ENCODE results near the gene NUDT22.
A peak's percentile ranks its signal among the peaks of the same experiment; 100 is the strongest.

NUDT22 gene

DNA sequence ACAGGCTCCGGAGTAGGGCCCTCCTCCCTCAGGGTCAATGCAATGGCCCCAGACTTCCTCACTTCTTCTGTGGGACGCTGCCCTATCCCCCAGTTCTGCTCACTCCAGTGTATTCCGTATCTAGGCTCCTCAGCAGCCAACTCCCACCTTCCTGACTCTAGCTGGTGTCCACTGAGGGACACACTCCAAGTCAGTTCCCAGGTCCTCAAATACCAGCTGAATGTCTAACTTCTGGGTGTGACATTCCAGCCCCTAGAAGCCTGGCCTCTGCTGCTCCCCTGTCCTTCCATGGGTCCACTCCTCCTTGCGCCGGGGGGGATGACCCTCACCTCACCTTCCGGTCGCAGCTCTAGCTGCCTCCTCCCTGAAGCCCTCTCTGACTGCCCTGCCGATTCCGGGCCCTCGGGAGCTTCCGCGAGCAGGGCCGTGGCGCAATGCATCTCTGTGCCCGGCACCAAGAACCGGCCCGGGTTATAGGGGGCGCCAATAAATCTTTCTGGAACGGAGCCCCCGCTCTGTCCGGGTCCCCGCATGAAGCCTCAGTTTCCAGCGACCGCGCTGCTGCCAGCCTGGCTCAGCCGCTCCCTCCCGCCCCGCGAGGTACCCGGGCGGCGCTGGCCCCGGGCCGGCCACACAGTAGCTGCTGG lies 42.9 kb downstream of the NUDT22 start:
- no peak for TF ChIP-seq CREB1 (IDR thresholded peaks at IDR 0.05; ENCODE audit: low read depth)
- TF ChIP-seq NFIC (IDR thresholded peaks at IDR 0.05) = 0 out of 2 replicates have a peak, but pooled peaks have one; percentile 29

DNA sequence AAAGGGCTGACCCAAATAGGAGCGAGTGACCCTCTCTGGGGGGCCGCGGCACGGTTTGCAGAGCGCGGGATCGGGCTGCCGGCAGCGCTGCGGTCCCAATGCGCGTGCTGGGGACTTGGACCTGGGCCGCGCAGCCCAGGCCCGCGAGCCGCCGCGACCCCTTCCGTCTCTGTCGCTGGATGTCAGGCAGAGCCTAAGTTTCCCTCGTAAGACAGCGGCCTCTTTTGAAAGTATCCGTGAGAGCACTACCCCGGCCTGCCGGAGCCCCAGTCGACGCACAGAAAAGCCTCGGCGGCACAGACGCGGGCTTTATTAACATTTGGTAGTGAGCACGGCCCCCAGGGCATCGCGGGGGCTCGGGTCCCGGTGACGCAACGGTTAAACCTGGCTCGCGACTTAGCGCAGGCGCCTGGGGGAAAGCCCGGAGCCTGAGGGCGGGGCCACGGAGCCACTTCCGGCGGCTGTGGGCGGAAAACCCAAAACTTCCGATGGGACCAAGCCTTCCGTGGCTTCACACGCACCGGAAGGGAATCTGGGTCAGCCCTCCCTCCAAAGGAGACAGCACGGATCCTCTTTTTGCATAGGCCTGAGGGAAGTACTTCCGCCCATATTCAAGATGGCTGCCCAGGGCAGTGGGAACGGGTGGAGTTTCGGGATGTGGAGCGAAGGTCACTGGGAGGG lies 43.6 kb downstream of the NUDT22 start:
- peak; percentile 76 for TF ChIP-seq CEBPB (IDR thresholded peaks at IDR 0.05)
- TF ChIP-seq TAF1 (IDR thresholded peaks at IDR 0.05; ENCODE audit: low read depth) = peak; percentile 45
- peak; percentile 44; the same call in 1 of the 2 replicates for TF ChIP-seq CREB1 (IDR thresholded peaks at IDR 0.05; ENCODE audit: low read depth)
- 0 out of 2 replicates have a peak, but pooled peaks have one; percentile 19 for TF ChIP-seq FOXM1 (IDR thresholded peaks at IDR 0.05; ENCODE audit: borderline replicate concordance, low read depth)
- TF ChIP-seq MAX (IDR thresholded peaks at IDR 0.05) = peak; percentile 73
- TF ChIP-seq USF1 (IDR thresholded peaks at IDR 0.05) = peak; percentile 35
- peak; percentile 91 for TF ChIP-seq EGR1 (IDR thresholded peaks at IDR 0.05)
- peak; percentile 99 for TF ChIP-seq YY1 (IDR thresholded peaks at IDR 0.05; ENCODE audit: low read depth)
- peak; percentile 74 for TF ChIP-seq TCF12 (IDR thresholded peaks at IDR 0.05; ENCODE audit: low read depth)
- TF ChIP-seq NFIC (IDR thresholded peaks at IDR 0.05) = peak; percentile 26; the same call in 1 of the 2 replicates
- TF ChIP-seq ZBTB7A (IDR thresholded peaks at IDR 0.05; ENCODE audit: low read depth) = peak; percentile 92
- TF ChIP-seq RAD21 (IDR thresholded peaks at IDR 0.05; ENCODE audit: low read depth) = no peak
- TF ChIP-seq, protein P1, sequence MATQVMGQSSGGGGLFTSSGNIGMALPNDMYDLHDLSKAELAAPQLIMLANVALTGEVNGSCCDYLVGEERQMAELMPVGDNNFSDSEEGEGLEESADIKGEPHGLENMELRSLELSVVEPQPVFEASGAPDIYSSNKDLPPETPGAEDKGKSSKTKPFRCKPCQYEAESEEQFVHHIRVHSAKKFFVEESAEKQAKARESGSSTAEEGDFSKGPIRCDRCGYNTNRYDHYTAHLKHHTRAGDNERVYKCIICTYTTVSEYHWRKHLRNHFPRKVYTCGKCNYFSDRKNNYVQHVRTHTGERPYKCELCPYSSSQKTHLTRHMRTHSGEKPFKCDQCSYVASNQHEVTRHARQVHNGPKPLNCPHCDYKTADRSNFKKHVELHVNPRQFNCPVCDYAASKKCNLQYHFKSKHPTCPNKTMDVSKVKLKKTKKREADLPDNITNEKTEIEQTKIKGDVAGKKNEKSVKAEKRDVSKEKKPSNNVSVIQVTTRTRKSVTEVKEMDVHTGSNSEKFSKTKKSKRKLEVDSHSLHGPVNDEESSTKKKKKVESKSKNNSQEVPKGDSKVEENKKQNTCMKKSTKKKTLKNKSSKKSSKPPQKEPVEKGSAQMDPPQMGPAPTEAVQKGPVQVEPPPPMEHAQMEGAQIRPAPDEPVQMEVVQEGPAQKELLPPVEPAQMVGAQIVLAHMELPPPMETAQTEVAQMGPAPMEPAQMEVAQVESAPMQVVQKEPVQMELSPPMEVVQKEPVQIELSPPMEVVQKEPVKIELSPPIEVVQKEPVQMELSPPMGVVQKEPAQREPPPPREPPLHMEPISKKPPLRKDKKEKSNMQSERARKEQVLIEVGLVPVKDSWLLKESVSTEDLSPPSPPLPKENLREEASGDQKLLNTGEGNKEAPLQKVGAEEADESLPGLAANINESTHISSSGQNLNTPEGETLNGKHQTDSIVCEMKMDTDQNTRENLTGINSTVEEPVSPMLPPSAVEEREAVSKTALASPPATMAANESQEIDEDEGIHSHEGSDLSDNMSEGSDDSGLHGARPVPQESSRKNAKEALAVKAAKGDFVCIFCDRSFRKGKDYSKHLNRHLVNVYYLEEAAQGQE (IDR thresholded peaks at IDR 0.05; ENCODE audit: low read depth) = no peak
- TF ChIP-seq TEAD4 (IDR thresholded peaks at IDR 0.05) = peak; percentile 8; the same call in 1 of the 2 replicates
- TF ChIP-seq EP300 (IDR thresholded peaks at IDR 0.05; ENCODE audit: borderline replicate concordance) = peak; percentile 13; the same call in 1 of the 2 replicates

- TF ChIP-seq, protein P1 (IDR thresholded peaks at IDR 0.05; ENCODE audit: low read depth) = no peak
- TF ChIP-seq CEBPB (IDR thresholded peaks at IDR 0.05) = no peak
- no peak for TF ChIP-seq TAF1 (IDR thresholded peaks at IDR 0.05; ENCODE audit: low read depth)
- no peak for TF ChIP-seq NFIC (IDR thresholded peaks at IDR 0.05)
- TF ChIP-seq USF1 (IDR thresholded peaks at IDR 0.05) = no peak
- no peak for TF ChIP-seq ZBTB7A (IDR thresholded peaks at IDR 0.05; ENCODE audit: low read depth)
- TF ChIP-seq TEAD4 (IDR thresholded peaks at IDR 0.05) = no peak
- TF ChIP-seq EGR1 (IDR thresholded peaks at IDR 0.05) = no peak
- no peak for TF ChIP-seq CREB1 (IDR thresholded peaks at IDR 0.05; ENCODE audit: low read depth)
- TF ChIP-seq FOXM1 (IDR thresholded peaks at IDR 0.05; ENCODE audit: borderline replicate concordance, low read depth) = no peak
- TF ChIP-seq YY1 (IDR thresholded peaks at IDR 0.05; ENCODE audit: low read depth) = no peak
- TF ChIP-seq TCF12 (IDR thresholded peaks at IDR 0.05; ENCODE audit: low read depth) = no peak
- no peak for TF ChIP-seq EP300 (IDR thresholded peaks at IDR 0.05; ENCODE audit: borderline replicate concordance)
- no peak for TF ChIP-seq MAX (IDR thresholded peaks at IDR 0.05)
- TF ChIP-seq RAD21 (IDR thresholded peaks at IDR 0.05; ENCODE audit: low read depth) = no peak
Measured at GRCh38 chr11:64275031-64275800, 49.1 kb downstream of the NUDT22 start.

DNA sequence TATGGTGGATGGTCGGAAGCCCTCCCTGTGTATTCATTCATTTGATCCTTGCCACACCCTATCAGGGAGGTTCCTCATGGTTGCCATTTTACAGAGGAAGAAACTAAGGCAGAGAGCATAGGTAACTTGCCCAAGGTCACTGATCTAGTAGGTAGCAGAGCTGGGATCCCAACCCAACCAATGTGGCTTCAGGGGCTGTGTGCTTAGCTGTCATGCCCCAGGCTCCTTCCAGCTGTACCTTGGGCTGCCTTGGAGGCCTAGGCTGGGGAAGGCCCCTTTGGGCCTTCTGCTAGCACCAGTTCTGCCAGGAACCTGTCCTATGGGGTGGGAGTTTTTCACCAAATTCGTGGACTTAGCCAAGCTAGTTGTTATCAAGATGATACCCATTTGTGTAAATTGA lies 49.8 kb downstream of the NUDT22 start:
- TF ChIP-seq, protein P1 (IDR thresholded peaks at IDR 0.05; ENCODE audit: low read depth) = no peak
- TF ChIP-seq CEBPB (IDR thresholded peaks at IDR 0.05) (no peak), EP300 (IDR thresholded peaks at IDR 0.05; ENCODE audit: borderline replicate concordance) (no peak), FOXM1 (IDR thresholded peaks at IDR 0.05; ENCODE audit: borderline replicate concordance, low read depth) (no peak), MAX (IDR thresholded peaks at IDR 0.05) (no peak), CREB1 (IDR thresholded peaks at IDR 0.05; ENCODE audit: low read depth) (no peak), NFIC (IDR thresholded peaks at IDR 0.05) (no peak), USF1 (IDR thresholded peaks at IDR 0.05) (no peak), RAD21 (IDR thresholded peaks at IDR 0.05; ENCODE audit: low read depth) (no peak), YY1 (IDR thresholded peaks at IDR 0.05; ENCODE audit: low read depth) (no peak), EGR1 (IDR thresholded peaks at IDR 0.05) (no peak), TAF1 (IDR thresholded peaks at IDR 0.05; ENCODE audit: low read depth) (no peak), TEAD4 (IDR thresholded peaks at IDR 0.05) (no peak), TCF12 (IDR thresholded peaks at IDR 0.05; ENCODE audit: low read depth) (no peak), ZBTB7A (IDR thresholded peaks at IDR 0.05; ENCODE audit: low read depth) (no peak)
